Astrocyte (in vitro differentiated cells and primary cell): ENCODE measurements around the gene TAF5. TPM values are rescaled to one million over a fixed set of nuclear protein-coding genes. Genes with fewer than 3 reads are reported as not detected.

Experiments used
- DNase-seq: peaks from one replicate; pipeline ENCODE4 v3.0.0-alpha.2; 2010; ENCODE audit warnings: low read depth
- FAIRE-seq: peaks from 2 replicates; lab custom pipeline; 2011; peaks lifted over from hg19 to GRCh38; lab: Jason Lieb, UNC
- H2AFZ ChIP-seq: 2 replicates; pipeline ENCODE4 v1.6.0; 2012; ENCODE audit warnings: low read depth, low read length, inconsistent platforms
- H3K27ac ChIP-seq: 2 replicates; pipeline ENCODE4 v1.5.1; 2011; ENCODE audit warnings: low read depth, low read length, inconsistent platforms
- H3K27me3 ChIP-seq: 2 replicates; pipeline ENCODE4 v1.6.0; 2011; ENCODE audit warnings: low read length, inconsistent platforms; ENCODE audit not compliant: insufficient read depth
- H3K36me3 ChIP-seq: 2 replicates; pipeline ENCODE4 v1.5.1; 2011; ENCODE audit warnings: low read length, inconsistent platforms; ENCODE audit not compliant: insufficient read depth
- H3K4me1 ChIP-seq: 2 replicates; pipeline ENCODE4 v1.5.1; 2011; ENCODE audit warnings: low read length, inconsistent platforms; ENCODE audit not compliant: insufficient read depth
- H3K4me2 ChIP-seq: 2 replicates; pipeline ENCODE4 v1.6.0; 2012; ENCODE audit warnings: low read length, inconsistent platforms
- H3K4me3 ChIP-seq: 2 replicates; pipeline ENCODE4 v1.5.1; 2011; ENCODE audit warnings: low read depth, mild to moderate bottlenecking, low read length, inconsistent platforms; ENCODE audit not compliant: insufficient read depth
- H3K79me2 ChIP-seq: 2 replicates; pipeline ENCODE4 v1.6.0; 2012; ENCODE audit warnings: mild to moderate bottlenecking, low read length, inconsistent platforms; ENCODE audit not compliant: insufficient read depth
- H3K9ac ChIP-seq: 2 replicates; pipeline ENCODE4 v1.6.0; 2012; ENCODE audit warnings: mild to moderate bottlenecking, low read length, inconsistent platforms
- H3K9me3 ChIP-seq: 2 replicates; pipeline ENCODE4 v1.5.1; 2012; ENCODE audit warnings: low read depth, mild to moderate bottlenecking, low read length, inconsistent platforms; ENCODE audit not compliant: insufficient read depth
- H4K20me1 ChIP-seq: 2 replicates; pipeline ENCODE4 v1.6.0; 2012; ENCODE audit warnings: low read length, inconsistent platforms; ENCODE audit not compliant: insufficient read depth
- H3K27ac Mint-ChIP-seq: one replicate; pipeline ENCODE4 v1.8.0; 2021; ENCODE audit warnings: mild to moderate bottlenecking, mixed read lengths; ENCODE audit not compliant: unreplicated experiment
- H3K27me3 Mint-ChIP-seq: one replicate; pipeline ENCODE4 v1.8.0; 2021; ENCODE audit warnings: low read depth, mixed read lengths; ENCODE audit not compliant: unreplicated experiment
- H3K36me3 Mint-ChIP-seq: one replicate; pipeline ENCODE4 v1.8.0; 2021; ENCODE audit warnings: low read depth, mixed read lengths; ENCODE audit not compliant: unreplicated experiment
- H3K4me1 Mint-ChIP-seq: one replicate; pipeline ENCODE4 v1.8.0; 2021; ENCODE audit warnings: low read depth, mixed read lengths; ENCODE audit not compliant: unreplicated experiment
- H3K4me3 Mint-ChIP-seq: one replicate; pipeline ENCODE4 v1.8.0; 2021; ENCODE audit warnings: mild to moderate bottlenecking, moderate library complexity, mixed read lengths; ENCODE audit not compliant: unreplicated experiment
- H3K9me3 Mint-ChIP-seq: one replicate; pipeline ENCODE4 v1.8.0; 2021; ENCODE audit warnings: mild to moderate bottlenecking, mixed read lengths; ENCODE audit not compliant: unreplicated experiment
- CTCF ChIP-seq: IDR thresholded peaks from 2 replicates; pipeline ENCODE4 v1.5.1; 2011; ENCODE audit warnings: low read depth, mild to moderate bottlenecking, inconsistent platforms, low read length, moderate library complexity; ENCODE audit not compliant: insufficient read depth
- EZH2 ChIP-seq: IDR thresholded peaks from 2 replicates; pipeline ENCODE4 v1.6.1; 2012; ENCODE audit warnings: mild to moderate bottlenecking, low read length, inconsistent platforms; ENCODE audit not compliant: insufficient read depth
- total RNA-seq: library from RNA; stranded (reverse); gene quantifications from 2 replicates; pipeline ENCODE4 v1.2.1, GENCODE V29; 2021

The TAF5 gene
- total RNA-seq, 1 donor from 2014 or later: 3.3 TPM

GRCh38 chr10:103382769-103383168, 15.0 kb downstream of the TAF5 start:
- no peaks in the 10 kb centered on the region for H3K27me3 ChIP-seq
- no peak for FAIRE-seq
- TF ChIP-seq CTCF: no peak
- no peak for TF ChIP-seq EZH2
- no peaks in the 10 kb centered on the region for H4K20me1 ChIP-seq
- no peak overlapping the region for H3K4me3 Mint-ChIP-seq
- H3K4me1 Mint-ChIP-seq: no peaks in the 10 kb centered on the region
- H3K9me3 Mint-ChIP-seq: no peaks in the 10 kb centered on the region
- H3K27ac Mint-ChIP-seq: no peak overlapping the region
- H3K4me3 ChIP-seq: no peak overlapping the region
- no peak for DNase-seq
- peaks cover 6% of the 10 kb centered on the region for H3K36me3 Mint-ChIP-seq
- H3K27me3 Mint-ChIP-seq: no peaks in the 10 kb centered on the region
- H3K9me3 ChIP-seq: no peaks in the 10 kb centered on the region
- no peak overlapping the region for H3K4me2 ChIP-seq
- no peaks in the 10 kb centered on the region for H3K4me1 ChIP-seq
- no peak overlapping the region for H2AFZ ChIP-seq
- no peak overlapping the region for H3K9ac ChIP-seq
- no peak overlapping the region for H3K27ac ChIP-seq
- peaks cover 12% of the 10 kb centered on the region for H3K36me3 ChIP-seq
- H3K79me2 ChIP-seq: no peaks in the 10 kb centered on the region

GRCh38 chr10:103394180-103394579, 26.4 kb downstream of the TAF5 start:
- H3K9me3 Mint-ChIP-seq: peaks cover 2% of the 10 kb centered on the region
- no peak for TF ChIP-seq CTCF
- TF ChIP-seq EZH2: no peak
- no peaks in the 10 kb centered on the region for H3K27me3 Mint-ChIP-seq
- H3K4me3 Mint-ChIP-seq: peak overlapping the region; percentile 76
- Histone ChIP-seq H3K79me2 (peaks cover 70% of the 10 kb centered on the region), H3K4me2 (peak overlapping the region; percentile 96), H3K36me3 (peaks cover 21% of the 10 kb centered on the region), H3K27me3 (no peaks in the 10 kb centered on the region), H2AFZ (no peak overlapping the region), H3K9ac (no peak overlapping the region), H3K27ac (no peak overlapping the region), H3K4me3 (no peak overlapping the region), H4K20me1 (peaks cover 29% of the 10 kb centered on the region), H3K4me1 (peaks cover 26% of the 10 kb centered on the region), H3K9me3 (no peaks in the 10 kb centered on the region)
- H3K27ac Mint-ChIP-seq: no peak overlapping the region
- DNase-seq (peak; percentile 30), FAIRE-seq (no peak)
- H3K4me1 Mint-ChIP-seq: peaks cover 27% of the 10 kb centered on the region
- H3K36me3 Mint-ChIP-seq: peaks cover 11% of the 10 kb centered on the region

GRCh38 chr10:103395754-103396066, 27.9 kb downstream of the TAF5 start:
- Histone ChIP-seq H3K27ac (peak overlapping the region; percentile 82), H3K27me3 (no peaks in the 10 kb centered on the region), H3K4me2 (peak overlapping the region; percentile 96), H3K4me3 (peak overlapping the region; percentile 100), H3K79me2 (peaks cover 85% of the 10 kb centered on the region), H3K9me3 (no peaks in the 10 kb centered on the region), H4K20me1 (peaks cover 35% of the 10 kb centered on the region), H2AFZ (peak overlapping the region; percentile 78), H3K36me3 (peaks cover 31% of the 10 kb centered on the region), H3K9ac (peak overlapping the region; percentile 97), H3K4me1 (peaks cover 26% of the 10 kb centered on the region)
- Mint-ChIP-seq H3K4me3 (peak overlapping the region; percentile 99), H3K36me3 (peaks cover 19% of the 10 kb centered on the region), H3K9me3 (peaks cover 2% of the 10 kb centered on the region), H3K27ac (peak overlapping the region; percentile 95), H3K4me1 (peaks cover 29% of the 10 kb centered on the region), H3K27me3 (no peaks in the 10 kb centered on the region)
- no peak for TF ChIP-seq EZH2
- no peak for TF ChIP-seq CTCF
- FAIRE-seq: no peak
- peak; percentile 5 for DNase-seq
